HepG2 (cell line): ENCODE data around the gene SCNM1.

Source experiments
- EHMT2 ChIP-seq: fragments of 200-600 bp; sonication (generic); IDR thresholded peaks from 2 replicates; pipeline ENCODE4 v1.7.0; 2017; ENCODE audit warnings: antibody characterized with exemption, low read depth, low read length, borderline replicate concordance
- HOXA5 ChIP-seq: sonication (generic); formaldehyde crosslinking; IDR thresholded peaks from 2 replicates; pipeline ENCODE4 v1.4.0; 2020; ENCODE audit warnings: missing genetic modification reagents
- MAFK ChIP-seq, 2 experiments: IDR thresholded peaks in 1 of 2; conservative IDR thresholded peaks in 1 of 2; 2 replicates each; pipeline ENCODE4 v1.6.1; 2011; ENCODE audit warnings: improper control_type of control experiment in 2 of 2, low read length in 2 of 2
- PHF8 ChIP-seq: sonication (generic); formaldehyde crosslinking; IDR thresholded peaks from 2 replicates; pipeline ENCODE4 v1.5.0; 2020; ENCODE audit warnings: missing genetic modification reagents
- POLR2A ChIP-seq, 2 experiments: IDR thresholded peaks; 2 replicates each; pipeline ENCODE4 v1.6.1; 2011; ENCODE audit warnings: low read depth in 2 of 2, low read length in 2 of 2, mild to moderate bottlenecking in 1 of 2, moderate library complexity in 1 of 2; ENCODE audit not compliant: insufficient read depth in 1 of 2
- SP1 ChIP-seq, 2 experiments: fragments of 450-650 bp in 1 of 2; sonication (generic) in 1 of 2; formaldehyde crosslinking in 1 of 2; IDR thresholded peaks; 2 replicates each; pipeline versions ENCODE4 v1.4.0 to v1.6.1; 2016 to 2020; ENCODE audit warnings: missing genetic modification reagents in 1 of 2
- YY1 ChIP-seq: IDR thresholded peaks from 2 replicates; pipeline ENCODE4 v1.6.1; 2011; ENCODE audit warnings: low read length, low read depth, moderate library complexity, mild to moderate bottlenecking; ENCODE audit not compliant: insufficient read depth, insufficient replicate concordance
- ZNF703 ChIP-seq: sonication (generic); formaldehyde crosslinking; IDR thresholded peaks from 2 replicates; pipeline ENCODE4 v1.5.1; 2020; ENCODE audit warnings: missing genetic modification reagents, mild to moderate bottlenecking, moderate library complexity, borderline replicate concordance
- TF ChIP-seq, protein P1 (sequence below), 2 experiments: IDR thresholded peaks; 2 replicates each; pipeline ENCODE4 v1.6.1; 2011 to 2012; ENCODE audit warnings: low read length in 2 of 2, borderline replicate concordance in 1 of 2, low read depth in 1 of 2, mild to moderate bottlenecking in 1 of 2, moderate library complexity in 1 of 2
- TF ChIP-seq, protein P2 (sequence below): sonication (generic); formaldehyde crosslinking; IDR thresholded peaks from 2 replicates; pipeline ENCODE4 v1.5.0; 2020; ENCODE audit warnings: mild to moderate bottlenecking, missing genetic modification reagents, moderate library complexity

DNA sequence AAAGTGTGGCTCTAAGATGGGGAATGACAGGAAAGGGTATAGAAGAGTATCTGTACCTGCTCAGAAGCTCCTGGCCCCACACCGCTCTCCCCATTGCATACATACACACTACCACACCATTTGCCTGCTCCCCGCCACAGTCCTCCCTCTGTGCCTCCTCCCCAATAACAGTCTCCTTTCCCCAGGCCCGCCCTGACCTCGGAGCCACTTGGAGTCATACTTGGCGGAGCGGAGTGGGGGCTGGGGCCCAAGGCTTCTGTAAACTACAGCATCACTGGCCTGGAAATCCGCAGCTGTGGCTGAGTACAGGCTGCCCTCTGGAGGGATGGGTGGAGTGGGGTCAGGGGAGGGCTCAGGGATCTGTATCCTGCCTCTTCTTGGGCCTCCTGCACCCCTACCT, 28.2 kb upstream of the SCNM1 start:
- TF ChIP-seq ZNF703 (CRISPR knock-in tag) (no peak), MAFK (conservative IDR thresholded peaks at IDR 0.05 in 1 of 2, IDR thresholded peaks at IDR 0.05 in 1 of 2; ENCODE audit: low read length in 2 of 2) (no peak), HOXA5 (CRISPR knock-in tag) (no peak), EHMT2 (no peak), PHF8 (CRISPR knock-in tag) (no peak), YY1 (no peak), SP1 (IDR thresholded peaks at IDR 0.05) (no peak), SP1 (CRISPR knock-in tag; IDR thresholded peaks at IDR 0.05) (no peak), POLR2A (IDR thresholded peaks at IDR 0.05; ENCODE audit: insufficient read depth in 1 of 2, low read depth in 2 of 2, low read length in 2 of 2) (no peak)
- TF ChIP-seq, protein P1, sequence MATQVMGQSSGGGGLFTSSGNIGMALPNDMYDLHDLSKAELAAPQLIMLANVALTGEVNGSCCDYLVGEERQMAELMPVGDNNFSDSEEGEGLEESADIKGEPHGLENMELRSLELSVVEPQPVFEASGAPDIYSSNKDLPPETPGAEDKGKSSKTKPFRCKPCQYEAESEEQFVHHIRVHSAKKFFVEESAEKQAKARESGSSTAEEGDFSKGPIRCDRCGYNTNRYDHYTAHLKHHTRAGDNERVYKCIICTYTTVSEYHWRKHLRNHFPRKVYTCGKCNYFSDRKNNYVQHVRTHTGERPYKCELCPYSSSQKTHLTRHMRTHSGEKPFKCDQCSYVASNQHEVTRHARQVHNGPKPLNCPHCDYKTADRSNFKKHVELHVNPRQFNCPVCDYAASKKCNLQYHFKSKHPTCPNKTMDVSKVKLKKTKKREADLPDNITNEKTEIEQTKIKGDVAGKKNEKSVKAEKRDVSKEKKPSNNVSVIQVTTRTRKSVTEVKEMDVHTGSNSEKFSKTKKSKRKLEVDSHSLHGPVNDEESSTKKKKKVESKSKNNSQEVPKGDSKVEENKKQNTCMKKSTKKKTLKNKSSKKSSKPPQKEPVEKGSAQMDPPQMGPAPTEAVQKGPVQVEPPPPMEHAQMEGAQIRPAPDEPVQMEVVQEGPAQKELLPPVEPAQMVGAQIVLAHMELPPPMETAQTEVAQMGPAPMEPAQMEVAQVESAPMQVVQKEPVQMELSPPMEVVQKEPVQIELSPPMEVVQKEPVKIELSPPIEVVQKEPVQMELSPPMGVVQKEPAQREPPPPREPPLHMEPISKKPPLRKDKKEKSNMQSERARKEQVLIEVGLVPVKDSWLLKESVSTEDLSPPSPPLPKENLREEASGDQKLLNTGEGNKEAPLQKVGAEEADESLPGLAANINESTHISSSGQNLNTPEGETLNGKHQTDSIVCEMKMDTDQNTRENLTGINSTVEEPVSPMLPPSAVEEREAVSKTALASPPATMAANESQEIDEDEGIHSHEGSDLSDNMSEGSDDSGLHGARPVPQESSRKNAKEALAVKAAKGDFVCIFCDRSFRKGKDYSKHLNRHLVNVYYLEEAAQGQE (IDR thresholded peaks at IDR 0.05; ENCODE audit: borderline replicate concordance in 1 of 2, low read depth in 1 of 2, low read length in 2 of 2), result no peak
- TF ChIP-seq, protein P2, sequence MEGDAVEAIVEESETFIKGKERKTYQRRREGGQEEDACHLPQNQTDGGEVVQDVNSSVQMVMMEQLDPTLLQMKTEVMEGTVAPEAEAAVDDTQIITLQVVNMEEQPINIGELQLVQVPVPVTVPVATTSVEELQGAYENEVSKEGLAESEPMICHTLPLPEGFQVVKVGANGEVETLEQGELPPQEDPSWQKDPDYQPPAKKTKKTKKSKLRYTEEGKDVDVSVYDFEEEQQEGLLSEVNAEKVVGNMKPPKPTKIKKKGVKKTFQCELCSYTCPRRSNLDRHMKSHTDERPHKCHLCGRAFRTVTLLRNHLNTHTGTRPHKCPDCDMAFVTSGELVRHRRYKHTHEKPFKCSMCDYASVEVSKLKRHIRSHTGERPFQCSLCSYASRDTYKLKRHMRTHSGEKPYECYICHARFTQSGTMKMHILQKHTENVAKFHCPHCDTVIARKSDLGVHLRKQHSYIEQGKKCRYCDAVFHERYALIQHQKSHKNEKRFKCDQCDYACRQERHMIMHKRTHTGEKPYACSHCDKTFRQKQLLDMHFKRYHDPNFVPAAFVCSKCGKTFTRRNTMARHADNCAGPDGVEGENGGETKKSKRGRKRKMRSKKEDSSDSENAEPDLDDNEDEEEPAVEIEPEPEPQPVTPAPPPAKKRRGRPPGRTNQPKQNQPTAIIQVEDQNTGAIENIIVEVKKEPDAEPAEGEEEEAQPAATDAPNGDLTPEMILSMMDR (CRISPR knock-in tag), result no peak
